T47D (cell line): ENCODE measurements around the gene SERPINB8.

Experiments
- DNase-seq, 2 experiments: peaks; one replicate each; pipeline versions ENCODE4 v3.0.0 to v3.0.0-alpha.2; 2011 to 2012; ENCODE audit warnings: low read depth in 1 of 2, low spot score in 1 of 2
- JUND ChIP-seq: IDR thresholded peaks from 2 replicates; pipeline ENCODE4 v1.6.1; 2012; ENCODE audit warnings: low read depth
- in situ Hi-C: cut with HindIII; loops from 2 replicates; pipeline ENCODE4 v1.10.0; 2016; ENCODE audit warnings: low sequenced_read_pairs, low pct_unique_long_range_greater_than_20kb

Gene SERPINB8

GRCh38 chr18:63997606-63998005 lies 27.7 kb downstream of the SERPINB8 start:
- no peak for TF ChIP-seq JUND
- DNase-seq = no peak
- in situ Hi-C loops = no loop called here

- in situ Hi-C loops = no loop called here
- no peak for TF ChIP-seq JUND
Measured at GRCh38 chr18:63999871-64000270, 30.0 kb downstream of the SERPINB8 start.

GRCh38 chr18:64002581-64002980 lies 32.7 kb downstream of the SERPINB8 start:
- in situ Hi-C loops = no loop called here
- no peak for TF ChIP-seq JUND
- DNase-seq = no peak

More at GRCh38 chr18:63999871-64000270, 30.0 kb downstream of the SERPINB8 start:
- DNase-seq = no peak

- in situ Hi-C loops = no loop called here
- DNase-seq = no peak
- no peak for TF ChIP-seq JUND
Measured at GRCh38 chr18:64009305-64009704, 39.4 kb downstream of the SERPINB8 start.

GRCh38 chr18:64011513-64011912 lies 41.6 kb downstream of the SERPINB8 start:
- DNase-seq = no peak
- in situ Hi-C loops = no loop called here
- TF ChIP-seq JUND = no peak

- TF ChIP-seq JUND = no peak
- DNase-seq = peak; percentile 12 to 56
- in situ Hi-C loops = no loop called here
Measured at GRCh38 chr18:64017870-64018269, 48.0 kb downstream of the SERPINB8 start.

GRCh38 chr18:64019922-64020756 lies 50.3 kb downstream of the SERPINB8 start:
- in situ Hi-C loops = no loop called here
- no peak for TF ChIP-seq JUND
- no peak for DNase-seq

- in situ Hi-C loops = no loop called here
- DNase-seq = no peak
- no peak for TF ChIP-seq JUND
Measured at GRCh38 chr18:64026350-64026749, 56.5 kb downstream of the SERPINB8 start.

GRCh38 chr18:64027931-64028695 lies 58.2 kb downstream of the SERPINB8 start:
- in situ Hi-C loops = no loop called here
- no peak for DNase-seq
- no peak for TF ChIP-seq JUND

- TF ChIP-seq JUND = no peak
- in situ Hi-C loops = no loop called here
- no peak for DNase-seq
Measured at GRCh38 chr18:64029096-64029495, 59.2 kb downstream of the SERPINB8 start.

GRCh38 chr18:64031411-64031810 lies 61.5 kb downstream of the SERPINB8 start:
- DNase-seq = no peak
- in situ Hi-C loops = no loop called here
- no peak for TF ChIP-seq JUND

- no peak for TF ChIP-seq JUND
- DNase-seq = no peak
- in situ Hi-C loops = no loop called here
Measured at GRCh38 chr18:64032312-64032711, 62.4 kb downstream of the SERPINB8 start.

GRCh38 chr18:64037812-64038414 lies 68.0 kb downstream of the SERPINB8 start:
- in situ Hi-C loops = no loop called here
- DNase-seq = peak; percentile 18 to 31
- TF ChIP-seq JUND = no peak
